HepG2 (cell line): Measurements from ENCODE around the gene IQCN. TPM values are rescaled to one million over a fixed set of nuclear protein-coding genes. Genes with fewer than 3 reads are reported as not detected.

Experiments used
- HMG20A ChIP-seq: IDR thresholded peaks from 2 replicates; pipeline ENCODE4 v1.6.1; 2016; ENCODE audit warnings: borderline replicate concordance
- MLLT10 ChIP-seq: sonication (generic); formaldehyde crosslinking; IDR thresholded peaks from 2 replicates; pipeline ENCODE4 v1.4.0; 2020; ENCODE audit warnings: missing genetic modification reagents
- NFE2 ChIP-seq: sonication (generic); formaldehyde crosslinking; IDR thresholded peaks from 2 replicates; pipeline ENCODE4 v1.4.0; 2020; ENCODE audit warnings: missing genetic modification reagents
- PAF1 ChIP-seq: IDR thresholded peaks from 2 replicates; pipeline ENCODE4 v1.6.1; 2016; ENCODE audit warnings: missing genetic modification reagents, missing compliant biosample characterization
- RXRA ChIP-seq: sonication (generic); formaldehyde crosslinking; IDR thresholded peaks from 2 replicates; pipeline ENCODE4 v1.5.1; 2020; ENCODE audit warnings: missing genetic modification reagents
- TAF15 ChIP-seq: fragments of 200-400 bp; formaldehyde crosslinking; IDR thresholded peaks from one replicate; pipeline ENCODE4 v1.6.1; 2018; ENCODE audit warnings: mild to moderate bottlenecking, low read depth, low read length; ENCODE audit not compliant: poor library complexity, severe bottlenecking
- U2AF2 ChIP-seq: fragments of 200-400 bp; formaldehyde crosslinking; IDR thresholded peaks from 2 replicates; pipeline ENCODE4 v1.6.1; 2017; ENCODE audit warnings: low read depth, mild to moderate bottlenecking, low read length
- ZFY ChIP-seq: sonication (generic); formaldehyde crosslinking; IDR thresholded peaks from 2 replicates; pipeline ENCODE4 v1.4.0; 2020; ENCODE audit warnings: missing genetic modification reagents
- ZNF121 ChIP-seq: sonication (generic); formaldehyde crosslinking; IDR thresholded peaks from 2 replicates; pipeline ENCODE4 v1.5.0; 2020; ENCODE audit warnings: mild to moderate bottlenecking, missing genetic modification reagents
- ZNF124 ChIP-seq: sonication (generic); formaldehyde crosslinking; IDR thresholded peaks from 2 replicates; pipeline ENCODE4 v1.4.0; 2020; ENCODE audit warnings: missing genetic modification reagents
- ZNF44 ChIP-seq: sonication (generic); formaldehyde crosslinking; IDR thresholded peaks from 2 replicates; pipeline ENCODE4 v1.5.1; 2020; ENCODE audit warnings: mild to moderate bottlenecking, missing genetic modification reagents
- ZNF737 ChIP-seq: sonication (generic); formaldehyde crosslinking; IDR thresholded peaks from 2 replicates; pipeline ENCODE4 v1.5.0; 2020; ENCODE audit warnings: missing genetic modification reagents, mild to moderate bottlenecking, borderline replicate concordance
- ZNF747 ChIP-seq: sonication (generic); formaldehyde crosslinking; IDR thresholded peaks from 2 replicates; pipeline ENCODE4 v1.8.1; 2023; ENCODE audit warnings: missing genetic modification reagents, mild to moderate bottlenecking, borderline replicate concordance
- ZNF777 ChIP-seq: sonication (generic); formaldehyde crosslinking; IDR thresholded peaks from 2 replicates; pipeline ENCODE4 v1.4.0; 2020; ENCODE audit warnings: missing genetic modification reagents
- ZNF792 ChIP-seq: IDR thresholded peaks from 2 replicates; pipeline ENCODE4 v1.6.1; 2016
- ZSCAN29 ChIP-seq: sonication (generic); formaldehyde crosslinking; conservative IDR thresholded peaks from 2 replicates; pipeline ENCODE4 v1.4.0; 2020; ENCODE audit warnings: mild to moderate bottlenecking, missing genetic modification reagents
- polyA plus RNA-seq, 8 experiments: library from polyadenylated mRNA; depleted of rRNA in 3 of 8; stranded (reverse) in 7 of 8; unstranded in 1 of 8; fragments of >200 nt; fragmentation: Illumina TruSeq in 4 of 8; extraction: Trizol in 4 of 8; gene quantifications; 2 replicates each; pipeline versions ENCODE4 v1.2.1 to v1.2.3, GENCODE V29; 2011 to 2016; ENCODE audit warnings: low read depth in 4 of 8, missing spikeins in 1 of 8, mixed read lengths in 1 of 8; ENCODE audit not compliant: insufficient read depth in 1 of 8
- total RNA-seq, 5 experiments: library from RNA; depleted of rRNA; stranded (reverse); fragments of >200 nt; fragmentation: Illumina TruSeq; extraction: Trizol; gene quantifications; 2 replicates each; pipeline ENCODE4 v1.2.3, GENCODE V29; 2016; ENCODE audit warnings: low read depth in 1 of 5
- TF ChIP-seq, protein P1 (sequence below): sonication (generic); formaldehyde crosslinking; IDR thresholded peaks from 2 replicates; pipeline ENCODE4 v1.4.0; 2020; ENCODE audit warnings: missing genetic modification reagents, borderline replicate concordance
- TF ChIP-seq, protein P2 (sequence below): IDR thresholded peaks from 2 replicates; pipeline ENCODE4 v1.6.1; 2016; ENCODE audit warnings: low read depth, control low read depth
- TF ChIP-seq, protein P3 (sequence below): sonication (generic); formaldehyde crosslinking; IDR thresholded peaks from 2 replicates; pipeline ENCODE4 v1.5.0; 2020; ENCODE audit warnings: missing genetic modification reagents
- TF ChIP-seq, protein P4 (sequence below), 2 experiments: IDR thresholded peaks; 2 replicates each; pipeline ENCODE4 v1.6.1; 2011 to 2012; ENCODE audit warnings: low read length in 2 of 2, borderline replicate concordance in 1 of 2, low read depth in 1 of 2, mild to moderate bottlenecking in 1 of 2, moderate library complexity in 1 of 2

IQCN gene
- total and polyA plus RNA-seq, 2 of the 13 experiments (the other 11 are each of a cell fraction or from before 2014, with no cell fraction given): 0.04 to 0.18 TPM

DNA sequence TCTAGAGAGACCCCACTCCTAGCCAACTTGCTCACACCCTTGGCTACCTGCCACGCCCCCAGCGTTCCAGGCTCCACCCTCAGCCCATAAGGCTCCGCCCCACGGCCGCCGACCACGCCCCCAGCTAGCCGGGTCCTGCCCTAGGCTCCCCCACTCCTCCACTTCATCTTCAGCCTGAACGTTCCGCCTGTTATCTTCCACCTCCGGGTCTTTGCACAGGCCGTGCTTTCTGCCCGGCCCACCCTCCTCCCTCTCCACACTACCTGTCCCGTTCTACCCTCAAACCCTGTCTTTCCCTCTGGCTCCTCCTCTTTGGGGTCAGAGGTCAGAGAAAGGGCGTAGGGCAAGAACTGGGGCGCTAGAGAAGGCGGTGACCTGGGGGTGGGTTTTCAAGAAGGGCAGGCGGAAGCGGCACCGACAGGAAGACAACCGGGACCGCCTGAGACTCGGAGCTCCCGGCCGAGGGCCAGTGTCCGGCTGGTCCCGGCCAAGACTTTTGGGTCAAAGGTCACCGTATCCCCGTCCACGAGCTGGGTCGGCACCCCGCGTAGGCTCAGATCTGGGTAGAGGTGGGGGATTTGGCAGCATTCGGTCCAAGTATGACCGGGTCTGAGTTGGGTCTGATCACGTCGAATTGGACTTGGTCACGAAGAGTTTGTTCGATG, 50.3 kb downstream of the IQCN start (continued):
- TF ChIP-seq, protein P1, sequence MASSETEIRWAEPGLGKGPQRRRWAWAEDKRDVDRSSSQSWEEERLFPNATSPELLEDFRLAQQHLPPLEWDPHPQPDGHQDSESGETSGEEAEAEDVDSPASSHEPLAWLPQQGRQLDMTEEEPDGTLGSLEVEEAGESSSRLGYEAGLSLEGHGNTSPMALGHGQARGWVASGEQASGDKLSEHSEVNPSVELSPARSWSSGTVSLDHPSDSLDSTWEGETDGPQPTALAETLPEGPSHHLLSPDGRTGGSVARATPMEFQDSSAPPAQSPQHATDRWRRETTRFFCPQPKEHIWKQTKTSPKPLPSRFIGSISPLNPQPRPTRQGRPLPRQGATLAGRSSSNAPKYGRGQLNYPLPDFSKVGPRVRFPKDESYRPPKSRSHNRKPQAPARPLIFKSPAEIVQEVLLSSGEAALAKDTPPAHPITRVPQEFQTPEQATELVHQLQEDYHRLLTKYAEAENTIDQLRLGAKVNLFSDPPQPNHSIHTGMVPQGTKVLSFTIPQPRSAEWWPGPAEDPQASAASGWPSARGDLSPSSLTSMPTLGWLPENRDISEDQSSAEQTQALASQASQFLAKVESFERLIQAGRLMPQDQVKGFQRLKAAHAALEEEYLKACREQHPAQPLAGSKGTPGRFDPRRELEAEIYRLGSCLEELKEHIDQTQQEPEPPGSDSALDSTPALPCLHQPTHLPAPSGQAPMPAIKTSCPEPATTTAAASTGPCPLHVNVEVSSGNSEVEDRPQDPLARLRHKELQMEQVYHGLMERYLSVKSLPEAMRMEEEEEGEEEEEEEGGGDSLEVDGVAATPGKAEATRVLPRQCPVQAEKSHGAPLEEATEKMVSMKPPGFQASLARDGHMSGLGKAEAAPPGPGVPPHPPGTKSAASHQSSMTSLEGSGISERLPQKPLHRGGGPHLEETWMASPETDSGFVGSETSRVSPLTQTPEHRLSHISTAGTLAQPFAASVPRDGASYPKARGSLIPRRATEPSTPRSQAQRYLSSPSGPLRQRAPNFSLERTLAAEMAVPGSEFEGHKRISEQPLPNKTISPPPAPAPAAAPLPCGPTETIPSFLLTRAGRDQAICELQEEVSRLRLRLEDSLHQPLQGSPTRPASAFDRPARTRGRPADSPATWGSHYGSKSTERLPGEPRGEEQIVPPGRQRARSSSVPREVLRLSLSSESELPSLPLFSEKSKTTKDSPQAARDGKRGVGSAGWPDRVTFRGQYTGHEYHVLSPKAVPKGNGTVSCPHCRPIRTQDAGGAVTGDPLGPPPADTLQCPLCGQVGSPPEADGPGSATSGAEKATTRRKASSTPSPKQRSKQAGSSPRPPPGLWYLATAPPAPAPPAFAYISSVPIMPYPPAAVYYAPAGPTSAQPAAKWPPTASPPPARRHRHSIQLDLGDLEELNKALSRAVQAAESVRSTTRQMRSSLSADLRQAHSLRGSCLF (CRISPR knock-in tag): no peak
- TF ChIP-seq ZNF737: no peak
- no peak for TF ChIP-seq RXRA
- TF ChIP-seq ZNF124 (CRISPR knock-in tag): no peak
- TF ChIP-seq U2AF2: no peak
- TF ChIP-seq, protein P2, sequence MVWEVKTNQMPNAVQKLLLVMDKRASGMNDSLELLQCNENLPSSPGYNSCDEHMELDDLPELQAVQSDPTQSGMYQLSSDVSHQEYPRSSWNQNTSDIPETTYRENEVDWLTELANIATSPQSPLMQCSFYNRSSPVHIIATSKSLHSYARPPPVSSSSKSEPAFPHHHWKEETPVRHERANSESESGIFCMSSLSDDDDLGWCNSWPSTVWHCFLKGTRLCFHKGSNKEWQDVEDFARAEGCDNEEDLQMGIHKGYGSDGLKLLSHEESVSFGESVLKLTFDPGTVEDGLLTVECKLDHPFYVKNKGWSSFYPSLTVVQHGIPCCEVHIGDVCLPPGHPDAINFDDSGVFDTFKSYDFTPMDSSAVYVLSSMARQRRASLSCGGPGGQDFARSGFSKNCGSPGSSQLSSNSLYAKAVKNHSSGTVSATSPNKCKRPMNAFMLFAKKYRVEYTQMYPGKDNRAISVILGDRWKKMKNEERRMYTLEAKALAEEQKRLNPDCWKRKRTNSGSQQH (CRISPR knock-in tag): peak; percentile 68; the same call in 1 of the 2 replicates
- TF ChIP-seq ZNF121 (CRISPR knock-in tag): peak; percentile 77
- 0 out of 2 replicates have a peak, but pooled peaks have one; percentile 58 for TF ChIP-seq ZSCAN29 (CRISPR knock-in tag)
- TF ChIP-seq, protein P3, sequence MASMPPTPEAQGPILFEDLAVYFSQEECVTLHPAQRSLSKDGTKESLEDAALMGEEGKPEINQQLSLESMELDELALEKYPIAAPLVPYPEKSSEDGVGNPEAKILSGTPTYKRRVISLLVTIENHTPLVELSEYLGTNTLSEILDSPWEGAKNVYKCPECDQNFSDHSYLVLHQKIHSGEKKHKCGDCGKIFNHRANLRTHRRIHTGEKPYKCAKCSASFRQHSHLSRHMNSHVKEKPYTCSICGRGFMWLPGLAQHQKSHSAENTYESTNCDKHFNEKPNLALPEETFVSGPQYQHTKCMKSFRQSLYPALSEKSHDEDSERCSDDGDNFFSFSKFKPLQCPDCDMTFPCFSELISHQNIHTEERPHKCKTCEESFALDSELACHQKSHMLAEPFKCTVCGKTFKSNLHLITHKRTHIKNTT: no peak
- no peak for TF ChIP-seq PAF1 (CRISPR knock-in tag)
- no peak for TF ChIP-seq ZNF747 (CRISPR knock-in tag)
- TF ChIP-seq HMG20A (CRISPR knock-in tag): no peak
- peak; percentile 98 for TF ChIP-seq ZNF777
- no peak for TF ChIP-seq NFE2 (CRISPR knock-in tag)
- no peak for TF ChIP-seq MLLT10 (CRISPR knock-in tag)
- peak; percentile 17 for TF ChIP-seq ZFY (CRISPR knock-in tag)
- TF ChIP-seq, protein P4, sequence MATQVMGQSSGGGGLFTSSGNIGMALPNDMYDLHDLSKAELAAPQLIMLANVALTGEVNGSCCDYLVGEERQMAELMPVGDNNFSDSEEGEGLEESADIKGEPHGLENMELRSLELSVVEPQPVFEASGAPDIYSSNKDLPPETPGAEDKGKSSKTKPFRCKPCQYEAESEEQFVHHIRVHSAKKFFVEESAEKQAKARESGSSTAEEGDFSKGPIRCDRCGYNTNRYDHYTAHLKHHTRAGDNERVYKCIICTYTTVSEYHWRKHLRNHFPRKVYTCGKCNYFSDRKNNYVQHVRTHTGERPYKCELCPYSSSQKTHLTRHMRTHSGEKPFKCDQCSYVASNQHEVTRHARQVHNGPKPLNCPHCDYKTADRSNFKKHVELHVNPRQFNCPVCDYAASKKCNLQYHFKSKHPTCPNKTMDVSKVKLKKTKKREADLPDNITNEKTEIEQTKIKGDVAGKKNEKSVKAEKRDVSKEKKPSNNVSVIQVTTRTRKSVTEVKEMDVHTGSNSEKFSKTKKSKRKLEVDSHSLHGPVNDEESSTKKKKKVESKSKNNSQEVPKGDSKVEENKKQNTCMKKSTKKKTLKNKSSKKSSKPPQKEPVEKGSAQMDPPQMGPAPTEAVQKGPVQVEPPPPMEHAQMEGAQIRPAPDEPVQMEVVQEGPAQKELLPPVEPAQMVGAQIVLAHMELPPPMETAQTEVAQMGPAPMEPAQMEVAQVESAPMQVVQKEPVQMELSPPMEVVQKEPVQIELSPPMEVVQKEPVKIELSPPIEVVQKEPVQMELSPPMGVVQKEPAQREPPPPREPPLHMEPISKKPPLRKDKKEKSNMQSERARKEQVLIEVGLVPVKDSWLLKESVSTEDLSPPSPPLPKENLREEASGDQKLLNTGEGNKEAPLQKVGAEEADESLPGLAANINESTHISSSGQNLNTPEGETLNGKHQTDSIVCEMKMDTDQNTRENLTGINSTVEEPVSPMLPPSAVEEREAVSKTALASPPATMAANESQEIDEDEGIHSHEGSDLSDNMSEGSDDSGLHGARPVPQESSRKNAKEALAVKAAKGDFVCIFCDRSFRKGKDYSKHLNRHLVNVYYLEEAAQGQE (IDR thresholded peaks at IDR 0.05; ENCODE audit: borderline replicate concordance in 1 of 2, low read depth in 1 of 2, low read length in 2 of 2): no peak
- TF ChIP-seq ZNF792 (CRISPR knock-in tag): no peak
- TF ChIP-seq TAF15: no peak
- TF ChIP-seq ZNF44 (CRISPR knock-in tag): no peak
